GM23338 (cell line): ENCODE results near the gene IGSF21. TPM values are rescaled to one million over a fixed set of nuclear protein-coding genes. Genes with fewer than 3 reads are reported as not detected.

Experiments
- ATAC-seq: fragments of 200-7000 bp; cut with Tn5 transposase; 3 replicates; pipeline ENCODE4 v1.9.1; 2020
- DNase-seq: peaks from one replicate; pipeline ENCODE4 v3.0.0-alpha.2; 2015; ENCODE audit warnings: low spot score
- H2AFZ ChIP-seq: fragments of 200-600 bp; sonication (generic); 2 replicates; pipeline ENCODE4 v1.8.0; 2016; ENCODE audit warnings: antibody characterized with exemption, mild to moderate bottlenecking, moderate library complexity
- H3F3A ChIP-seq: fragments of 200-600 bp; sonication (generic); replicated peaks from 2 replicates; pipeline ENCODE4 v1.8.0; 2017; ENCODE audit warnings: antibody characterized with exemption, mixed run types, low read depth
- H3K27ac ChIP-seq: fragments of 200-600 bp; sonication (generic); 2 replicates; pipeline ENCODE4 v1.6.1; 2016; ENCODE audit warnings: low read depth
- H3K27me3 ChIP-seq: fragments of 200-600 bp; sonication (generic); 2 replicates; pipeline ENCODE4 v1.8.0; 2016; ENCODE audit warnings: mild to moderate bottlenecking, mixed run types, moderate library complexity; ENCODE audit not compliant: insufficient read depth
- H3K36me3 ChIP-seq: fragments of 200-600 bp; sonication (generic); 2 replicates; pipeline ENCODE4 v1.8.0; 2016; ENCODE audit warnings: mild to moderate bottlenecking; ENCODE audit not compliant: insufficient read depth
- H3K4me1 ChIP-seq: fragments of 200-600 bp; sonication (generic); 2 replicates; pipeline ENCODE4 v1.8.0; 2016; ENCODE audit warnings: mild to moderate bottlenecking, moderate library complexity; ENCODE audit not compliant: insufficient read depth
- H3K4me2 ChIP-seq: fragments of 200-600 bp; sonication (generic); 2 replicates; pipeline ENCODE4 v1.7.1; 2017; ENCODE audit warnings: mixed run types
- H3K4me3 ChIP-seq: fragments of 200-600 bp; sonication (generic); 2 replicates; pipeline ENCODE4 v1.6.1; 2016; ENCODE audit warnings: mixed run types
- H3K79me2 ChIP-seq: fragments of 200-600 bp; sonication (generic); replicated peaks from 2 replicates; pipeline ENCODE4 v1.8.0; 2017; ENCODE audit warnings: mild to moderate bottlenecking; ENCODE audit not compliant: insufficient read depth
- H3K9me2 ChIP-seq: fragments of 200-600 bp; sonication (generic); 2 replicates; pipeline ENCODE4 v1.8.0; 2017; ENCODE audit not compliant: insufficient read depth
- H4K20me1 ChIP-seq: fragments of 200-600 bp; sonication (generic); replicated peaks from 2 replicates; pipeline ENCODE4 v1.8.0; 2017; ENCODE audit warnings: mild to moderate bottlenecking; ENCODE audit not compliant: insufficient read depth
- H3K27ac Mint-ChIP-seq: 2 replicates; pipeline ENCODE4 v1.8.0; 2020; ENCODE audit warnings: inconsistent platforms, mild to moderate bottlenecking, moderate library complexity, mixed read lengths
- H3K27me3 Mint-ChIP-seq: 3 replicates; pipeline ENCODE4 v1.8.0; 2022; ENCODE audit warnings: low read depth, mild to moderate bottlenecking, moderate library complexity, mixed read lengths, inconsistent platforms; ENCODE audit not compliant: insufficient read depth, poor library complexity
- H3K36me3 Mint-ChIP-seq: 3 replicates; pipeline ENCODE4 v1.8.0; 2021; ENCODE audit warnings: low read depth, mild to moderate bottlenecking, inconsistent platforms, moderate library complexity, mixed read lengths
- H3K4me1 Mint-ChIP-seq: 3 replicates; pipeline ENCODE4 v1.8.0; 2020; ENCODE audit warnings: mild to moderate bottlenecking, inconsistent platforms, mixed read lengths
- H3K4me3 Mint-ChIP-seq: 3 replicates; pipeline ENCODE4 v1.8.0; 2021; ENCODE audit warnings: moderate library complexity, mild to moderate bottlenecking, inconsistent platforms, mixed read lengths
- H3K9me3 Mint-ChIP-seq: 3 replicates; pipeline ENCODE4 v1.8.0; 2020; ENCODE audit warnings: moderate library complexity, mild to moderate bottlenecking, inconsistent platforms, mixed read lengths
- CREB1 ChIP-seq: fragments of 250-450 bp; sonication (Bioruptor Pico); IDR thresholded peaks from 2 replicates; pipeline ENCODE4 v1.5.0; 2020; ENCODE audit warnings: low read depth, mild to moderate bottlenecking, moderate library complexity
- CTCF ChIP-seq, 2 experiments: fragments of 200-600 bp in 1 of 2; sonication (generic) in 1 of 2; conservative IDR thresholded peaks; 2 replicates each; pipeline versions ENCODE4 v1.5.1 to v1.6.1; 2016 to 2017; ENCODE audit warnings: antibody characterized with exemption in 2 of 2, low read depth in 2 of 2, mild to moderate bottlenecking in 2 of 2, moderate library complexity in 1 of 2
- JUNB ChIP-seq: IDR thresholded peaks from one replicate; pipeline ENCODE4 v1.6.1; 2016; ENCODE audit warnings: antibody characterized with exemption; ENCODE audit not compliant: unreplicated experiment
- ZNF462 ChIP-seq: fragments of 250-450 bp; sonication (Bioruptor Pico); IDR thresholded peaks from 2 replicates; pipeline ENCODE4 v1.5.0; 2020; ENCODE audit warnings: mild to moderate bottlenecking, moderate library complexity
- polyA plus RNA-seq: library from polyadenylated mRNA; unstranded; fragments of >200 nt; fragmentation: Nextera tagmentation; extraction: Ambion mirVana; gene quantifications from 2 replicates; pipeline ENCODE4 v1.2.1, GENCODE V29; 2016
- total RNA-seq: library from RNA; depleted of rRNA; stranded (reverse); fragments of >200 nt; shearing (Covaris generic); gene quantifications from 2 replicates; pipeline ENCODE4 v1.2.3, GENCODE V29; 2014

IGSF21 gene
- total and polyA plus RNA-seq, 2 experiments from 2014 or later = 15.6 to 15.7 TPM

DNA sequence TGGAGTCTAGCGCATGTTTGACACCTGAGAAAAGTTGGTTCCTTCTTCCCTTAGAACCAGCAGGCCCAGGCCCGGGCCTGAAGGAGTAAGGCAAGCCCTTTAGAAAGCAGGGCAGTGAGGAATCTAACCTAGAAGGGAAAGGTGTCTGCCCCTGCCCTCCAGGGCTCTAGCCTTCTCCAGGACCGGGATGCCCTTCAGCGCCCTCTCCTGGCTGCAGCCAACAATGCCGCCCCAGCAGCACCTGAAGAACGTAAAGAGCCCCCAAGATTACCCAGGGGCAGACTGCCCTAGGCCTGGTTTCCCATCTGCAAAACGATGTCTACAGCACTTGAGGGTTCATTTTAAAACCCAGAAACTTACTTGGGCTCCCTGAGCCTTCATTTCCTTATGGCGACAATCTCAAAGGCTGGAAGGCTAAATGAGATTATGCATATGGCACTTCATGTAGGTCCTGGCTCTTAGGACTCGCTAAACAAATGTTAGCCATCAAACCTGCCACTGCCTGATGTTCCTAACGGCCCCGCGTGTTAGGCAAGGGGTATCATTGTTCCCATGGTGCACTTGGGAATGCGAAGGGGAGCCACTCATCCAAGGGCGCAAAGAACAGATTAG lies 266.4 kb downstream of the IGSF21 start:
- no peak overlapping the region for H3K4me3 Mint-ChIP-seq
- no peaks in the 10 kb centered on the region for H4K20me1 ChIP-seq
- H3K27ac Mint-ChIP-seq = no peak overlapping the region
- H3K27ac ChIP-seq = no peak overlapping the region
- DNase-seq (peak; percentile 85), ATAC-seq (peak; percentile 98)
- TF ChIP-seq ZNF462 (CRISPR knock-in tag) = no peak
- TF ChIP-seq CTCF (conservative IDR thresholded peaks at IDR 0.05; ENCODE audit: low read depth in 2 of 2) = peak; percentile 81 to 92
- no peak for TF ChIP-seq CREB1 (CRISPR knock-in tag)
- TF ChIP-seq JUNB = no peak
- H2AFZ ChIP-seq = no peak overlapping the region
- no peak overlapping the region for H3K4me3 ChIP-seq
- H3K9me3 Mint-ChIP-seq = peaks cover 3% of the 10 kb centered on the region; the same call in 2 of the 3 replicates
- H3K36me3 Mint-ChIP-seq = peaks cover 5% of the 10 kb centered on the region
- 0 out of 2 replicates have a peak, but pooled peaks cover 4% of the 10 kb centered on the region for H3K4me1 ChIP-seq
- peaks cover 12% of the 10 kb centered on the region; the same call in 1 of the 2 replicates for H3K9me2 ChIP-seq
- no peak overlapping the region for H3K4me2 ChIP-seq
- H3K4me1 Mint-ChIP-seq = peaks cover 6% of the 10 kb centered on the region; the same call in 2 of the 3 replicates
- H3K27me3 ChIP-seq = no peaks in the 10 kb centered on the region
- no peaks in the 10 kb centered on the region for H3K79me2 ChIP-seq
- no peaks in the 10 kb centered on the region for H3F3A ChIP-seq
- H3K27me3 Mint-ChIP-seq = peaks cover 9% of the 10 kb centered on the region
- H3K36me3 ChIP-seq = no peaks in the 10 kb centered on the region
